SU-DHL-6 (cell line): ENCODE results near the gene RCAN1.
"Not testable (repeated sequence)": the region's sequence is repeated elsewhere in the genome, so short reads cannot be mapped to it uniquely, and the experiment has no call there.

Experiments
- H2AFZ ChIP-seq: fragments of 200-600 bp; sonication (generic); 2 replicates; pipeline ENCODE4 v1.6.1; 2014; ENCODE audit warnings: low read depth, mild to moderate bottlenecking, moderate library complexity, mixed read lengths, antibody characterized with exemption, low read length; ENCODE audit not compliant: severe bottlenecking
- H3F3A ChIP-seq: fragments of 200-600 bp; shearing (Covaris generic); 2 replicates; pipeline ENCODE4 v1.6.0; 2016; ENCODE audit warnings: antibody characterized with exemption, mild to moderate bottlenecking; ENCODE audit not compliant: insufficient read depth
- H3K27ac ChIP-seq: fragments of 200-600 bp; sonication (generic); 2 replicates; pipeline ENCODE4 v1.5.1; 2016; ENCODE audit warnings: low read depth, mild to moderate bottlenecking, low read length, moderate library complexity, mixed read lengths
- H3K27me3 ChIP-seq: fragments of 200-600 bp; sonication (generic), shearing (Covaris generic); 2 replicates; pipeline ENCODE4 v1.6.0; 2014; ENCODE audit warnings: mild to moderate bottlenecking, low read length
- H3K36me3 ChIP-seq: fragments of 200-600 bp; sonication (generic); 2 replicates; pipeline ENCODE4 v1.6.1; 2014; ENCODE audit warnings: mild to moderate bottlenecking, low read length, mixed read lengths
- H3K4me2 ChIP-seq: fragments of 300-600, 200-600 bp; shearing (Covaris generic), sonication (generic); 2 replicates; pipeline ENCODE4 v1.6.0; 2014; ENCODE audit warnings: low read length, low read depth, mild to moderate bottlenecking; ENCODE audit not compliant: poor library complexity, severe bottlenecking
- H3K4me3 ChIP-seq: fragments of 200-600 bp; sonication (generic); 2 replicates; pipeline ENCODE4 v1.5.1; 2014; ENCODE audit warnings: antibody characterized with exemption, low read length, mild to moderate bottlenecking, mixed read lengths; ENCODE audit not compliant: insufficient read depth, poor library complexity, severe bottlenecking
- H3K79me2 ChIP-seq: fragments of 200-600 bp; sonication (generic); 2 replicates; pipeline ENCODE4 v1.6.1; 2014; ENCODE audit warnings: mild to moderate bottlenecking, low read length, moderate library complexity; ENCODE audit not compliant: insufficient read depth
- H3K9ac ChIP-seq: fragments of 200-600 bp; sonication (generic); 2 replicates; pipeline ENCODE4 v1.7.0; 2014; ENCODE audit warnings: mild to moderate bottlenecking, low read length
- H3K9me2 ChIP-seq: fragments of 200-600 bp; sonication (generic); replicated peaks from 2 replicates; pipeline ENCODE4 v1.6.1; 2014; ENCODE audit warnings: low read length; ENCODE audit not compliant: insufficient read depth
- H3K9me3 ChIP-seq: fragments of 200-600 bp; sonication (generic); 2 replicates; pipeline ENCODE4 v1.6.1; 2014; ENCODE audit warnings: low read length, mixed read lengths; ENCODE audit not compliant: insufficient read depth
- H4K20me1 ChIP-seq: fragments of 200-600 bp; sonication (generic); 2 replicates; pipeline ENCODE4 v1.6.1; 2014; ENCODE audit warnings: low read depth, mild to moderate bottlenecking, antibody characterized with exemption, low read length, moderate library complexity, mixed read lengths
- EZH2phosphoT487 ChIP-seq: fragments of 200-600 bp; sonication (generic), shearing (Covaris generic); conservative IDR thresholded peaks from 2 replicates; pipeline ENCODE4 v1.6.1; 2018; ENCODE audit warnings: mild to moderate bottlenecking, antibody characterized with exemption, low read length, moderate library complexity, mixed read lengths
- TF ChIP-seq, protein P1 (sequence below): fragments of 200-600 bp; sonication (generic); IDR thresholded peaks from one replicate; pipeline ENCODE4 v1.5.1; 2017; ENCODE audit warnings: antibody characterized with exemption, mild to moderate bottlenecking, low read length, moderate library complexity; ENCODE audit not compliant: insufficient read depth, poor library complexity, severe bottlenecking

RCAN1 gene

DNA sequence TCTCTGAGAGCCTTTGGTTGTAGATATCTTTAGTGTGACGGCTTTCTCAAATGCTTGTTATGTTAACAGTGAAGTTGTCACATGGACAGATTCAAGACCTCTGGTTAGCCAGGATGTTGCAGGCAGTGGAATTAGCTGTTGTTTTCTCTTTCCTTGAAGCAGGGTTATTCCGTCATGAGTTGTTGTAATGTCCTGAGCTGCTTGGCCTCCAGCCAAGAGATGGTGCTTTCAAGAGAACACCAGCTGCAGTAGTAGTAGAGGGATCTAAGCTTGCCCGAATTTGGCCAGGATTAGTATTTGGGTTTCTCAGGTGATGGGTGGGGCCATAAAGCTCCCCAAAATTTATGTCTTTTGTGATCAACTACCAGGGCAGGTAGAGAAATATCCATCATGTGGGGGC lies 116.3 kb downstream of the RCAN1 start:
- no peak overlapping the region for H3K4me3 ChIP-seq
- no peaks in the 10 kb centered on the region for H3K36me3 ChIP-seq
- no peaks in the 10 kb centered on the region for H3K9me3 ChIP-seq
- no peaks in the 10 kb centered on the region for H3K9me2 ChIP-seq
- TF ChIP-seq, protein P1, sequence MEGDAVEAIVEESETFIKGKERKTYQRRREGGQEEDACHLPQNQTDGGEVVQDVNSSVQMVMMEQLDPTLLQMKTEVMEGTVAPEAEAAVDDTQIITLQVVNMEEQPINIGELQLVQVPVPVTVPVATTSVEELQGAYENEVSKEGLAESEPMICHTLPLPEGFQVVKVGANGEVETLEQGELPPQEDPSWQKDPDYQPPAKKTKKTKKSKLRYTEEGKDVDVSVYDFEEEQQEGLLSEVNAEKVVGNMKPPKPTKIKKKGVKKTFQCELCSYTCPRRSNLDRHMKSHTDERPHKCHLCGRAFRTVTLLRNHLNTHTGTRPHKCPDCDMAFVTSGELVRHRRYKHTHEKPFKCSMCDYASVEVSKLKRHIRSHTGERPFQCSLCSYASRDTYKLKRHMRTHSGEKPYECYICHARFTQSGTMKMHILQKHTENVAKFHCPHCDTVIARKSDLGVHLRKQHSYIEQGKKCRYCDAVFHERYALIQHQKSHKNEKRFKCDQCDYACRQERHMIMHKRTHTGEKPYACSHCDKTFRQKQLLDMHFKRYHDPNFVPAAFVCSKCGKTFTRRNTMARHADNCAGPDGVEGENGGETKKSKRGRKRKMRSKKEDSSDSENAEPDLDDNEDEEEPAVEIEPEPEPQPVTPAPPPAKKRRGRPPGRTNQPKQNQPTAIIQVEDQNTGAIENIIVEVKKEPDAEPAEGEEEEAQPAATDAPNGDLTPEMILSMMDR: no peak
- TF ChIP-seq EZH2phosphoT487: no peak
- H3F3A ChIP-seq: no peaks in the 10 kb centered on the region
- no peak overlapping the region for H3K27ac ChIP-seq
- no peaks in the 10 kb centered on the region for H3K79me2 ChIP-seq
- H3K4me2 ChIP-seq: no peak overlapping the region
- H4K20me1 ChIP-seq: no peaks in the 10 kb centered on the region
- H2AFZ ChIP-seq: no peak overlapping the region
- no peak overlapping the region for H3K9ac ChIP-seq
- H3K27me3 ChIP-seq: no peaks in the 10 kb centered on the region

DNA sequence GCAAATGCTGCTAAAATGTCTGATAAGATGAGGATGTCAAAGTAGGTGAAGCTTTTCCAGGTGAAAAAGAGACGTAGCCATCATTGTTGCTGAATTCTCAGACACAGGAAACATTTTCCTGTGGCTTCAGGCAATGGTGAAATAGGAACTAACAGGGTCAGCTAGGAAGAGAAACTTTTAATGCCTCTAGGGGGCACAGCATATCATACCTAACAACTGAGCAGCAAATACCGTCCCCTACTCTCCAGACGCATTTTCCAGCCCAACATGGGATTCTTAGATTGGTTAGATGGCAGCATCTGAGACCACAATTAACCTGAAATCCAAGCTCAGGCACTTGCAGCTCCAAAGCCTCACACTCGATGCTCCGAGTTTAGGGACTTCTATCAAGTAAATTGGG lies 131.1 kb downstream of the RCAN1 start:
- H3K9ac ChIP-seq, H3K27me3 ChIP-seq, H4K20me1 ChIP-seq, H3K9me2 ChIP-seq, H3K36me3 ChIP-seq, H2AFZ ChIP-seq, H3K27ac ChIP-seq, H3K79me2 ChIP-seq, H3K4me2 ChIP-seq, H3K9me3 ChIP-seq, H3K4me3 ChIP-seq, H3F3A ChIP-seq: not testable (repeated sequence)

DNA sequence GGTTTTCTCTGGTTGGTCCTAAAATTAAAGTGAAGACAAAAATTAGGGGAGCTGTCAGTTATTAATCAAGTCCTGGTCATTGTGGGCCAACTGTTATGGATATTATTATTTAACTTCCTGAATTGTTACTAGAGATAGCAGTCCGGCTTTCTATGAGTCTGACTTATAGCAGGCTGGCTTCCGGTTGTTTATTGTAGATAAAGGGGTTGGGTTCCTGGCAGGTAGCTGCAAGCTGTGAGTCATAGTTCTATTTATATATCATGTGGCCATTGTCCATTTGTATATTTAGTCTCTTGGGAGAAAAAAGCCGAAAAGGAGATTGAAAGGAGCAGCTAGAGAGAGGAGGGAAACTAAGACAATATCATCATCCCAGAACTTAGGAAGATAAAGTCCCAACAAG lies 131.5 kb downstream of the RCAN1 start:
- not testable (repeated sequence) for H3K4me2 ChIP-seq, H3K79me2 ChIP-seq, H3K9me2 ChIP-seq, H3K27me3 ChIP-seq, H3K27ac ChIP-seq, H2AFZ ChIP-seq, H4K20me1 ChIP-seq, H3F3A ChIP-seq, H3K36me3 ChIP-seq, H3K4me3 ChIP-seq, H3K9me3 ChIP-seq, H3K9ac ChIP-seq

DNA sequence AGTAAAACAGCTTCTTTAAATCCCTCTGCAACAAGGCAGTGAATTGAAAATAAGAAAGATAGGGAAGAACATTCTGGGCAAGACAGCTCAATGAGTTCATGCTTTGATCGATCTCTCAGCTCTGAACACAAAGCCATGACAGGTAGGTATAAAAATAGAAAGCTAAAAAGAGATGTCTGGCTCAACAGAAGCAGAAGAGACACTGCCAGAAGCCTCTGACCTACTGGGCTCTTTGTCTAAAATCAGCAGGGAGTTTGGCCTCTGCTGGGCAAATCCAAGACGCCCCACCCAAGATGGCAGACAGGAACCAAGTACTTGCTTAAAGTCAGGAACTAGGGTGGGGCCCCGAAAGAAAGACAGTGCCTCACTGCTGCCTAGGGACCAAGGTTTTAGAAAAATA lies 147.6 kb downstream of the RCAN1 start:
- not testable (repeated sequence) for H3K36me3 ChIP-seq, H3K27ac ChIP-seq, H3K9ac ChIP-seq, H3K9me2 ChIP-seq, H3F3A ChIP-seq, H3K4me3 ChIP-seq, H3K4me2 ChIP-seq, H4K20me1 ChIP-seq, H2AFZ ChIP-seq, H3K9me3 ChIP-seq, H3K79me2 ChIP-seq, H3K27me3 ChIP-seq
